GM12878 (cell line): Measurements from ENCODE around the gene NRG3. TPM values are rescaled to one million over a fixed set of nuclear protein-coding genes. Genes with fewer than 3 reads are reported as not detected.

Experiments used
- ATAC-seq: fragments of 200-7000 bp; cut with Tn5 transposase; 3 replicates; pipeline ENCODE4 v1.9.1; 2020; ENCODE audit warnings: mild to moderate bottlenecking, moderate library complexity
- BruUV-seq: library from RNA; stranded (reverse); fragments of 400-500 nt; replicated peaks from 2 replicates; lab custom pipeline; 2021; lab: Mats Ljungman, UMichigan
- CTCF ChIA-PET: fragments of 300-600 bp; sonication (Branson Sonifier 250); formaldehyde crosslinking; extraction: SDS; loops from one replicate; lab custom pipeline; 2021; ENCODE audit warnings: inconsistent platforms; lab: Yijun Ruan, JAX
- POLR2A ChIA-PET: fragments of 350-600 bp; formaldehyde crosslinking; extraction: SDS; loops from one replicate; lab custom pipeline; 2021; ENCODE audit warnings: inconsistent platforms; lab: Charles Lee
- RAD21 ChIA-PET: fragments of 300-600 bp; sonication (Branson Sonifier 250); formaldehyde crosslinking; loops from one replicate; lab custom pipeline; 2023; ENCODE audit warnings: antibody characterized with exemption; ENCODE audit not compliant: unreplicated experiment; lab: Charles Lee
- SMC1A ChIA-PET: fragments of 300-600 bp; sonication (Branson Sonifier 250); formaldehyde crosslinking; loops from one replicate; lab custom pipeline; 2023; ENCODE audit not compliant: unreplicated experiment, uncharacterized antibody; lab: Charles Lee
- DNase-seq: peaks from one replicate; pipeline ENCODE4 v3.0.0-alpha.2; 2011; ENCODE audit warnings: low read depth, low spot score
- FAIRE-seq: peaks from 3 replicates; lab custom pipeline; 2011; peaks lifted over from hg19 to GRCh38; lab: Jason Lieb, UNC
- H2AFZ ChIP-seq: 2 replicates; pipeline ENCODE4 v1.6.0; 2011; ENCODE audit warnings: low read depth, low read length, control low read depth; ENCODE audit not compliant: control insufficient read depth
- H3K27ac ChIP-seq: 2 replicates; pipeline ENCODE4 v1.5.1; 2011; ENCODE audit warnings: control low read depth; ENCODE audit not compliant: control insufficient read depth, insufficient read depth
- H3K27me3 ChIP-seq, 2 experiments: replicated peaks in 1 of 2; 2 replicates each; pipeline versions ENCODE4 v1.6.0 to v1.6.1; 2011; ENCODE audit warnings: low read length in 1 of 2; ENCODE audit not compliant: control insufficient read depth in 2 of 2, insufficient read depth in 2 of 2
- H3K36me3 ChIP-seq, 2 experiments: 2 replicates each; pipeline ENCODE4 v1.5.1; 2011; ENCODE audit warnings: low read length in 1 of 2; ENCODE audit not compliant: control insufficient read depth in 2 of 2, insufficient read depth in 2 of 2
- H3K4me1 ChIP-seq: 2 replicates; pipeline ENCODE4 v1.6.1; 2011; ENCODE audit warnings: mild to moderate bottlenecking, low read length, moderate library complexity, mixed read lengths; ENCODE audit not compliant: control insufficient read depth, insufficient read depth
- H3K4me2 ChIP-seq: 2 replicates; pipeline ENCODE4 v1.6.0; 2011; ENCODE audit warnings: control low read depth; ENCODE audit not compliant: control insufficient read depth, insufficient read depth
- H3K4me3 ChIP-seq: fragments of 200-600 bp; sonication (generic); 2 replicates; pipeline ENCODE4 v1.5.1; 2016
- H3K79me2 ChIP-seq: 2 replicates; pipeline ENCODE4 v1.6.0; 2011; ENCODE audit warnings: low read length; ENCODE audit not compliant: control insufficient read depth, insufficient read depth
- H3K9ac ChIP-seq: 2 replicates; pipeline ENCODE4 v1.8.0; 2011; ENCODE audit warnings: low read length, control low read depth, mixed read lengths; ENCODE audit not compliant: control insufficient read depth, insufficient read depth
- H3K9me3 ChIP-seq: replicated peaks from 3 replicates; pipeline ENCODE4 v1.5.1; 2011; ENCODE audit warnings: mild to moderate bottlenecking, low read length; ENCODE audit not compliant: control insufficient read depth, insufficient read depth
- H4K20me1 ChIP-seq: 2 replicates; pipeline ENCODE4 v1.6.0; 2011; ENCODE audit not compliant: control insufficient read depth, insufficient read depth
- ATF2 ChIP-seq: IDR thresholded peaks from 2 replicates; pipeline ENCODE4 v1.6.1; 2012; ENCODE audit warnings: low read length, inconsistent platforms
- FOS ChIP-seq: IDR thresholded peaks from 3 replicates; pipeline ENCODE4 v1.6.1; 2011; ENCODE audit warnings: borderline replicate concordance; ENCODE audit not compliant: insufficient read length; ENCODE audit errors: extremely low read depth
- IKZF2 ChIP-seq, 2 experiments: fragments of 450-650 bp; IDR thresholded peaks; 2 replicates each; pipeline ENCODE4 v1.6.1; 2017; ENCODE audit warnings: mild to moderate bottlenecking in 2 of 2, moderate library complexity in 2 of 2
- REST ChIP-seq: IDR thresholded peaks from 2 replicates; pipeline ENCODE4 v1.6.1; 2012; ENCODE audit warnings: mild to moderate bottlenecking, low read depth, low read length
- WGBS: methylation state at CpG from one replicate; pipeline ENCODE4 v1.1.6; 2016; ENCODE audit warnings: low lambda C conversion rate; ENCODE audit not compliant: insufficient replicate concordance, insufficient coverage; ENCODE audit errors: missing lambda C conversion rate; 5-methylcytosine and 5-hydroxymethylcytosine counted together
- in situ Hi-C: fragments of 300-500 bp; cut with MboI; formaldehyde crosslinking; loops from 9 replicates; pipeline ENCODE4 v1.14.3; 2018; ENCODE audit warnings: mixed read lengths
- intact Hi-C: fragments of 100-400 bp; cut with micrococcal nuclease; formaldehyde crosslinking; loops from one replicate; pipeline ENCODE4 v1.14.2; 2022; ENCODE audit not compliant: unreplicated experiment
- polyA plus RNA-seq, 11 experiments: library from polyadenylated mRNA; depleted of rRNA in 4 of 11; unstranded in 6 of 11; stranded (reverse) in 5 of 11; fragments of >200 nt; fragmentation: Nextera tagmentation in 4 of 11; fragmentation: Illumina TruSeq in 1 of 11; extraction: Ambion mirVana in 4 of 11; extraction: Trizol in 1 of 11; gene quantifications; 1 replicate in 1 of 11; 2 replicates in 10 of 11; pipeline versions ENCODE4 v1.2.1 to v1.2.3, GENCODE V29; 2011 to 2016; ENCODE audit warnings: inconsistent platforms in 2 of 11, missing spikeins in 2 of 11, low read depth in 1 of 11
- total RNA-seq, 4 experiments: library from RNA; depleted of rRNA in 3 of 4; stranded (reverse); fragments of >200 nt in 3 of 4; fragmentation: Illumina TruSeq in 1 of 4; extraction: Trizol in 1 of 4; gene quantifications; 2 replicates each; pipeline versions ENCODE4 v1.2.1 to v1.2.3, GENCODE V29; 2013 to 2021

NRG3 gene
- total and polyA plus RNA-seq, 10 of the 15 experiments (the other 5 are each of a cell fraction or from before 2014, with no cell fraction given), result 0.03 to 0.41 (median 0.17) TPM; not detected in 3

GRCh38 chr10:82171899-82172298 lies 296.9 kb downstream of the NRG3 start:
- intact Hi-C loops (no loop called here), in situ Hi-C loops (no loop called here)
- TF ChIP-seq IKZF2 (IDR thresholded peaks at IDR 0.05) (no peak), FOS (no peak), ATF2 (no peak), REST (no peak)
- Histone ChIP-seq H3K9me3 (no peaks in the 10 kb centered on the region), H3K9ac (no peak overlapping the region), H4K20me1 (no peaks in the 10 kb centered on the region), H3K27me3 (no peaks in the 10 kb centered on the region), H3K4me3 (no peak overlapping the region), H2AFZ (no peak overlapping the region), H3K27ac (no peak overlapping the region), H3K36me3 (no peaks in the 10 kb centered on the region), H3K79me2 (no peaks in the 10 kb centered on the region), H3K4me1 (no peaks in the 10 kb centered on the region), H3K4me2 (no peak overlapping the region)
- 1% methylated on average over 3 of the region's 3 CpGs for WGBS
- ChIA-PET RAD21 (no interaction called here), SMC1A (no interaction called here), POLR2A (no interaction called here), CTCF (no interaction called here)
- DNase-seq, result no peak
- no TSS peak for BruUV-seq
- peak; percentile 33; the same call in 1 of the 3 replicates for ATAC-seq
- FAIRE-seq, result no peak
